ENCODE data around the gene FAF1. TPM values are rescaled to one million over a fixed set of nuclear protein-coding genes. Genes with fewer than 3 reads are reported as not detected.

The FAF1 gene
- total RNA-seq, 1 donor from 2014 or later = 56.5 TPM

GRCh38 chr1:50476800-50477199 is 483.3 kb downstream of the FAF1 start:
- DNase-seq = no peak

- peak; percentile 32 for DNase-seq
Observed at GRCh38 chr1:50474859-50475809, 484.9 kb downstream of the FAF1 start.

GRCh38 chr1:50473513-50473912 is 486.6 kb downstream of the FAF1 start:
- no peak for DNase-seq

GRCh38 chr1:50471967-50472366 is 488.1 kb downstream of the FAF1 start:
- DNase-seq = no peak

- DNase-seq = no peak
Observed at GRCh38 chr1:50462964-50463363, 497.1 kb downstream of the FAF1 start.

GRCh38 chr1:50458507-50458906 is 501.6 kb downstream of the FAF1 start:
- DNase-seq = no peak

GRCh38 chr1:50454911-50455310 is 505.2 kb downstream of the FAF1 start:
- DNase-seq = no peak

- no peak for DNase-seq
Observed at GRCh38 chr1:50453266-50453665, 506.8 kb downstream of the FAF1 start.

GRCh38 chr1:50452700-50453099 is 507.4 kb downstream of the FAF1 start:
- DNase-seq = no peak

GRCh38 chr1:50450861-50451653 is 509.0 kb downstream of the FAF1 start:
- no peak for DNase-seq

- no peak for DNase-seq
Observed at GRCh38 chr1:50447961-50448360, 512.1 kb downstream of the FAF1 start.

GRCh38 chr1:50441183-50441582 is 518.9 kb downstream of the FAF1 start:
- DNase-seq = no peak

GRCh38 chr1:50438945-50439344 is 521.1 kb downstream of the FAF1 start:
- DNase-seq = no peak

GRCh38 chr1:50436489-50436888 is 523.6 kb downstream of the FAF1 start:
- no peak for DNase-seq

GRCh38 chr1:50430010-50430405 is 530.1 kb downstream of the FAF1 start:
- no peak for DNase-seq

- DNase-seq = no peak
Observed at GRCh38 chr1:50427818-50428779, 532.0 kb downstream of the FAF1 start.

GRCh38 chr1:50427086-50427817 is 532.8 kb downstream of the FAF1 start:
- no peak for DNase-seq

- no peak for DNase-seq
Observed at GRCh38 chr1:50426702-50427085, 533.4 kb downstream of the FAF1 start.

GRCh38 chr1:50426108-50426700 is 533.9 kb downstream of the FAF1 start:
- DNase-seq = no peak

- DNase-seq = no peak
Observed at GRCh38 chr1:50425376-50426107, 534.5 kb downstream of the FAF1 start.
